HepG2 (cell line): Measurements from ENCODE around the gene KCNAB3. TPM values are rescaled to one million over a fixed set of nuclear protein-coding genes. Genes with fewer than 3 reads are reported as not detected.
A peak's percentile ranks its signal among the peaks of the same experiment; 100 is the strongest.

Experiments used
- BRCA1 ChIP-seq: sonication (generic); formaldehyde crosslinking; IDR thresholded peaks from 2 replicates; pipeline ENCODE4 v1.4.0; 2020; ENCODE audit warnings: missing genetic modification reagents
- HIC2 ChIP-seq: sonication (generic); formaldehyde crosslinking; IDR thresholded peaks from 2 replicates; pipeline ENCODE4 v1.9.0; 2022; ENCODE audit warnings: low read depth, missing genetic modification reagents
- HOXA9 ChIP-seq: sonication (generic); formaldehyde crosslinking; IDR thresholded peaks from 2 replicates; pipeline ENCODE4 v1.8.1; 2022; ENCODE audit warnings: missing genetic modification reagents, mild to moderate bottlenecking, moderate library complexity, borderline replicate concordance
- JUN ChIP-seq: sonication (generic); formaldehyde crosslinking; IDR thresholded peaks from 2 replicates; pipeline ENCODE4 v1.4.0; 2020; ENCODE audit warnings: mild to moderate bottlenecking, missing genetic modification reagents
- KMT2A ChIP-seq: sonication (generic); formaldehyde crosslinking; IDR thresholded peaks from 2 replicates; pipeline ENCODE4 v1.4.0; 2020; ENCODE audit warnings: missing genetic modification reagents
- MBNL3 ChIP-seq: fragments of 250-450 bp; sonication (Bioruptor Pico); conservative IDR thresholded peaks from 2 replicates; pipeline ENCODE4 v1.8.0; 2022; ENCODE audit warnings: mild to moderate bottlenecking, inconsistent platforms
- NFAT5 ChIP-seq: sonication (generic); formaldehyde crosslinking; IDR thresholded peaks from 2 replicates; pipeline ENCODE4 v1.4.0; 2020; ENCODE audit warnings: missing genetic modification reagents
- SAP130 ChIP-seq: IDR thresholded peaks from 2 replicates; pipeline ENCODE4 v1.6.1; 2016; ENCODE audit warnings: low read depth
- SRSF4 ChIP-seq: fragments of 200-400 bp; formaldehyde crosslinking; IDR thresholded peaks from one replicate; pipeline ENCODE4 v1.6.1; 2018; ENCODE audit warnings: mild to moderate bottlenecking, low read depth, low read length, moderate library complexity; ENCODE audit not compliant: poor library complexity, severe bottlenecking
- USF2 ChIP-seq, 2 experiments: sonication (generic) in 1 of 2; formaldehyde crosslinking in 1 of 2; IDR thresholded peaks; 2 replicates each; pipeline versions ENCODE4 v1.5.1 to v1.6.1; 2011 to 2020; ENCODE audit warnings: borderline replicate concordance in 1 of 2, low read depth in 1 of 2, low read length in 1 of 2, mild to moderate bottlenecking in 1 of 2, missing genetic modification reagents in 1 of 2, moderate library complexity in 1 of 2
- ZBTB20 ChIP-seq: sonication (generic); formaldehyde crosslinking; IDR thresholded peaks from 2 replicates; pipeline ENCODE4 v1.8.1; 2023; ENCODE audit warnings: missing genetic modification reagents, low read depth, mild to moderate bottlenecking, borderline replicate concordance
- ZFP36L2 ChIP-seq: sonication (generic); formaldehyde crosslinking; IDR thresholded peaks from 2 replicates; pipeline ENCODE4 v1.4.0; 2020; ENCODE audit warnings: missing genetic modification reagents
- ZIK1 ChIP-seq: sonication (generic); formaldehyde crosslinking; IDR thresholded peaks from 2 replicates; pipeline ENCODE4 v1.5.0; 2020; ENCODE audit warnings: mild to moderate bottlenecking, low read depth, missing genetic modification reagents, borderline replicate concordance
- ZNF143 ChIP-seq: sonication (generic); formaldehyde crosslinking; IDR thresholded peaks from 2 replicates; pipeline ENCODE4 v1.4.0; 2020; ENCODE audit warnings: missing genetic modification reagents
- ZNF17 ChIP-seq: sonication (generic); formaldehyde crosslinking; IDR thresholded peaks from 2 replicates; pipeline ENCODE4 v1.5.0; 2020; ENCODE audit warnings: mild to moderate bottlenecking, missing genetic modification reagents
- ZNF225 ChIP-seq: sonication (generic); formaldehyde crosslinking; IDR thresholded peaks from 2 replicates; pipeline ENCODE4 v1.4.0; 2020; ENCODE audit warnings: mild to moderate bottlenecking, missing genetic modification reagents
- ZNF317 ChIP-seq: sonication (generic); formaldehyde crosslinking; IDR thresholded peaks from 2 replicates; pipeline ENCODE4 v1.5.0; 2020; ENCODE audit warnings: mild to moderate bottlenecking, missing genetic modification reagents
- ZNF580 ChIP-seq: IDR thresholded peaks from 2 replicates; pipeline ENCODE4 v1.6.1; 2016; ENCODE audit warnings: low read depth, borderline replicate concordance
- ZNF616 ChIP-seq: sonication (generic); formaldehyde crosslinking; IDR thresholded peaks from 2 replicates; pipeline ENCODE4 v1.5.0; 2020; ENCODE audit warnings: low read depth, mild to moderate bottlenecking, missing genetic modification reagents
- ZSCAN22 ChIP-seq: sonication (generic); formaldehyde crosslinking; IDR thresholded peaks from 2 replicates; pipeline ENCODE4 v1.4.0; 2020; ENCODE audit warnings: mild to moderate bottlenecking, missing genetic modification reagents
- polyA plus RNA-seq, 8 experiments: library from polyadenylated mRNA; depleted of rRNA in 3 of 8; stranded (reverse) in 7 of 8; unstranded in 1 of 8; fragments of >200 nt; fragmentation: Illumina TruSeq in 4 of 8; extraction: Trizol in 4 of 8; gene quantifications; 2 replicates each; pipeline versions ENCODE4 v1.2.1 to v1.2.3, GENCODE V29; 2011 to 2016; ENCODE audit warnings: low read depth in 4 of 8, missing spikeins in 1 of 8, mixed read lengths in 1 of 8; ENCODE audit not compliant: insufficient read depth in 1 of 8
- total RNA-seq, 5 experiments: library from RNA; depleted of rRNA; stranded (reverse); fragments of >200 nt; fragmentation: Illumina TruSeq; extraction: Trizol; gene quantifications; 2 replicates each; pipeline ENCODE4 v1.2.3, GENCODE V29; 2016; ENCODE audit warnings: low read depth in 1 of 5

The KCNAB3 gene
- total and polyA plus RNA-seq, 2 of the 13 experiments (the other 11 are each of a cell fraction or from before 2014, with no cell fraction given) = 0.29 to 0.88 TPM

GRCh38 chr17:7931709-7932482 is 2.2 kb upstream of the KCNAB3 start, which contains the start of the genes CNTROB and TRAPPC1 (continued):
- TF ChIP-seq ZNF580 (CRISPR knock-in tag) (no peak), JUN (CRISPR knock-in tag) (peak; percentile 67; the same call in 1 of the 2 replicates), ZFP36L2 (CRISPR knock-in tag) (no peak), HOXA9 (CRISPR knock-in tag) (no peak), ZSCAN22 (no peak), ZNF317 (CRISPR knock-in tag) (no peak), ZNF225 (CRISPR knock-in tag) (no peak), SRSF4 (no peak), SAP130 (CRISPR knock-in tag) (peak; percentile 92), ZIK1 (CRISPR knock-in tag) (no peak), ZNF616 (CRISPR knock-in tag) (no peak; the same call in 1 of the 2 replicates), HIC2 (CRISPR knock-in tag) (no peak), BRCA1 (no peak), NFAT5 (no peak), ZNF17 (no peak), ZNF143 (CRISPR knock-in tag) (no peak), KMT2A (CRISPR knock-in tag) (no peak), ZBTB20 (CRISPR knock-in tag) (peak; percentile 33; the same call in 1 of the 2 replicates), USF2 (IDR thresholded peaks at IDR 0.05; ENCODE audit: low read depth, low read length) (no peak), USF2 (CRISPR knock-in tag; IDR thresholded peaks at IDR 0.05; ENCODE audit: borderline replicate concordance) (no peak; the same call in 1 of the 2 replicates), MBNL3 (CRISPR knock-in tag) (no peak)
